DOHH2 (cell line): ENCODE results near the gene VPS33B.
"Not testable (repeated sequence)": the region's sequence is repeated elsewhere in the genome, so short reads cannot be mapped to it uniquely, and the experiment has no call there.

Experiments used
- H3F3A ChIP-seq: fragments of 200-600 bp; sonication (generic), shearing (Covaris generic); 2 replicates; pipeline ENCODE4 v1.6.0; 2016; ENCODE audit warnings: antibody characterized with exemption, mild to moderate bottlenecking; ENCODE audit not compliant: control insufficient read depth, insufficient read depth
- H3K27ac ChIP-seq: fragments of 200-600 bp; sonication (generic); 2 replicates; pipeline ENCODE4 v1.5.1; 2014; ENCODE audit warnings: low read depth, mild to moderate bottlenecking, low read length, moderate library complexity
- H3K27me3 ChIP-seq: fragments of 200-600 bp; sonication (generic); 2 replicates; pipeline ENCODE4 v1.6.1; 2014; ENCODE audit warnings: mild to moderate bottlenecking, low read length, mixed read lengths; ENCODE audit not compliant: control insufficient read depth
- H3K36me3 ChIP-seq: fragments of 200-600 bp; sonication (generic); 2 replicates; pipeline ENCODE4 v1.6.1; 2014; ENCODE audit warnings: mild to moderate bottlenecking, low read length, moderate library complexity, mixed read lengths; ENCODE audit not compliant: control insufficient read depth
- H3K4me1 ChIP-seq: fragments of 200-600 bp; sonication (generic); 2 replicates; pipeline ENCODE4 v1.6.1; 2014; ENCODE audit warnings: mild to moderate bottlenecking, low read length, mixed read lengths; ENCODE audit not compliant: control insufficient read depth
- H3K4me2 ChIP-seq: fragments of 200-600 bp; sonication (generic); 2 replicates; pipeline ENCODE4 v1.6.0; 2014; ENCODE audit warnings: mild to moderate bottlenecking, low read length, moderate library complexity
- H3K4me3 ChIP-seq: fragments of 200-600 bp; sonication (generic); 2 replicates; pipeline ENCODE4 v1.5.1; 2014; ENCODE audit warnings: mild to moderate bottlenecking, low read length, mixed read lengths
- H3K79me2 ChIP-seq: fragments of 200-600 bp; sonication (generic); 2 replicates; pipeline ENCODE4 v1.6.1; 2014; ENCODE audit warnings: mild to moderate bottlenecking, low read length, mixed read lengths; ENCODE audit not compliant: control insufficient read depth
- H3K9me2 ChIP-seq: fragments of 200-600 bp; sonication (generic); replicated peaks from 2 replicates; pipeline ENCODE4 v1.6.1; 2014; ENCODE audit warnings: mild to moderate bottlenecking, low read length, mixed read lengths; ENCODE audit not compliant: control insufficient read depth
- H3K9me3 ChIP-seq: fragments of 200-600 bp; sonication (generic); 2 replicates; pipeline ENCODE4 v1.6.1; 2014; ENCODE audit warnings: antibody characterized with exemption, low read length, mixed read lengths; ENCODE audit not compliant: control insufficient read depth, insufficient read depth
- H4K20me1 ChIP-seq: fragments of 200-600 bp; sonication (generic); 2 replicates; pipeline ENCODE4 v1.6.0; 2014; ENCODE audit warnings: low read depth, mild to moderate bottlenecking, antibody characterized with exemption, low read length, moderate library complexity; ENCODE audit not compliant: control insufficient read depth, insufficient read depth
- EZH2phosphoT487 ChIP-seq: fragments of 200-600 bp; sonication (generic); IDR thresholded peaks from 2 replicates; pipeline ENCODE4 v1.6.1; 2017; ENCODE audit warnings: borderline replicate concordance, mild to moderate bottlenecking, antibody characterized with exemption, low read length, moderate library complexity, mixed read lengths
- TF ChIP-seq, protein P1 (sequence below): fragments of 200-600 bp; sonication (generic); IDR thresholded peaks from one replicate; pipeline ENCODE4 v1.5.1; 2014; ENCODE audit warnings: antibody characterized with exemption, mild to moderate bottlenecking, low read depth, low read length; ENCODE audit not compliant: poor library complexity, severe bottlenecking

VPS33B gene

DNA sequence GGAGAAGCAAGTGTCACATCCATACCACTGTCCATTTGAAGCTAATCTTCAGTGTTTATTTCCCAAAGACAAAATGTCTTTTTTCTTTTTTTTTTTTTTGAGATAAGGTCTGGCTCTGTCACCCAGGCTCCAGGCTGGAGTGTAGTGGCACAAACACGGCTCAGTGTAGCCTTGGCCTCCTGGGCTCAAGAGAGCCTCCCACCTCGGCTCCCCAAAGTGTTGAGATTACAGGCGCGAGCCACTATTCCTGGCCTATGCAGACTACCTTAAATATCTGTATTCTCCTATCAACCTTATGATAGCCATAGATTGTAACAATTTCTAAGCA lies 27.7 kb upstream of the VPS33B start:
- H3K4me2 ChIP-seq: no peak overlapping the region
- no peaks in the 10 kb centered on the region for H4K20me1 ChIP-seq
- no peaks in the 10 kb centered on the region for H3K9me2 ChIP-seq
- peaks cover 28% of the 10 kb centered on the region for H3K27me3 ChIP-seq
- peaks cover 17% of the 10 kb centered on the region for H3K4me1 ChIP-seq
- no peaks in the 10 kb centered on the region for H3K9me3 ChIP-seq
- H3F3A ChIP-seq: peaks cover 3% of the 10 kb centered on the region; the same call in 1 of the 2 replicates
- no peak overlapping the region for H3K27ac ChIP-seq
- H3K36me3 ChIP-seq: no peaks in the 10 kb centered on the region
- no peak for TF ChIP-seq EZH2phosphoT487
- TF ChIP-seq, protein P1, sequence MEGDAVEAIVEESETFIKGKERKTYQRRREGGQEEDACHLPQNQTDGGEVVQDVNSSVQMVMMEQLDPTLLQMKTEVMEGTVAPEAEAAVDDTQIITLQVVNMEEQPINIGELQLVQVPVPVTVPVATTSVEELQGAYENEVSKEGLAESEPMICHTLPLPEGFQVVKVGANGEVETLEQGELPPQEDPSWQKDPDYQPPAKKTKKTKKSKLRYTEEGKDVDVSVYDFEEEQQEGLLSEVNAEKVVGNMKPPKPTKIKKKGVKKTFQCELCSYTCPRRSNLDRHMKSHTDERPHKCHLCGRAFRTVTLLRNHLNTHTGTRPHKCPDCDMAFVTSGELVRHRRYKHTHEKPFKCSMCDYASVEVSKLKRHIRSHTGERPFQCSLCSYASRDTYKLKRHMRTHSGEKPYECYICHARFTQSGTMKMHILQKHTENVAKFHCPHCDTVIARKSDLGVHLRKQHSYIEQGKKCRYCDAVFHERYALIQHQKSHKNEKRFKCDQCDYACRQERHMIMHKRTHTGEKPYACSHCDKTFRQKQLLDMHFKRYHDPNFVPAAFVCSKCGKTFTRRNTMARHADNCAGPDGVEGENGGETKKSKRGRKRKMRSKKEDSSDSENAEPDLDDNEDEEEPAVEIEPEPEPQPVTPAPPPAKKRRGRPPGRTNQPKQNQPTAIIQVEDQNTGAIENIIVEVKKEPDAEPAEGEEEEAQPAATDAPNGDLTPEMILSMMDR: no peak
- H3K79me2 ChIP-seq: no peaks in the 10 kb centered on the region
- no peak overlapping the region for H3K4me3 ChIP-seq

DNA sequence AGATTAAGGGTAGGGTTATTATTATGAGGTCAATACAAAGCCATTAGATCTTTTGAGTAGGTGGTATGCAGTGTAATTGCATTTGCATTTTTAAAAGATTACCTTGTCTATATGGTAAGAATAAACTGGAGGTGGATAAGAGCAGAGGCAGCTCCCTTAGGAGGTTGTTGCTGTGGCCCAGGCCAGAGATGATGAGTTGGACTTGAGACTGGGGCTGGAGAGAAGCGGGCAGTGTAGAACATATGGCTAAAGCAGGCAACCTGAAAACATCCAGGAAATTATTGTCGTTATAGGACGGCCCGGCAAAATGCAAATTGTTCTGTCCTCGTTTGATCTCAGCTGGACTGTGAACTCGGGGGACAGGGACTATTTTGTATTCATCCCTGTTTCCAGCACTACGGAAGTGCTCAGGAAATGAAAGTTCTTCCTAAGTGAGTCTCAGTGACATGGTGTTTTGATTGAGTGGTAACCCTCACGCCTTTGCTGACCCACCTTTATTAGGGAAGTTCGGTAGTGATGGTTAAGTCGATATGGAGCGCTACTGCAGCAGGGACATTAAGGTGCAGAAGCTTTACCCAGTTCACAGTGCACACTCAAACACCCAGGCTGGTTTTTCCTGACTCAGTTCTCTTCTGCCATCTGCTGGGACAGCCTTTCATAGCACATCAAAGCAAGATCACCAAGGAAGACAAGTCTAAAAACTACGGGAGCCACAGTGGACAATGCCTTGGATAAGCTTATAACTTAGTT lies 27.2 kb upstream of the VPS33B start:
- Histone ChIP-seq H3K4me2 (no peak overlapping the region), H3K27ac (no peak overlapping the region), H3K4me3 (no peak overlapping the region), H3K9me2 (no peaks in the 10 kb centered on the region), H3K9me3 (no peaks in the 10 kb centered on the region), H4K20me1 (no peaks in the 10 kb centered on the region), H3F3A (peaks cover 3% of the 10 kb centered on the region; the same call in 1 of the 2 replicates), H3K79me2 (no peaks in the 10 kb centered on the region), H3K4me1 (peaks cover 13% of the 10 kb centered on the region), H3K27me3 (peaks cover 24% of the 10 kb centered on the region), H3K36me3 (no peaks in the 10 kb centered on the region)
- TF ChIP-seq, protein P1: peak; percentile 57
- no peak for TF ChIP-seq EZH2phosphoT487

GRCh38 chr15:91047545-91048199 lies 25.3 kb upstream of the VPS33B start:
- H3K4me3 ChIP-seq: no peak overlapping the region

DNA sequence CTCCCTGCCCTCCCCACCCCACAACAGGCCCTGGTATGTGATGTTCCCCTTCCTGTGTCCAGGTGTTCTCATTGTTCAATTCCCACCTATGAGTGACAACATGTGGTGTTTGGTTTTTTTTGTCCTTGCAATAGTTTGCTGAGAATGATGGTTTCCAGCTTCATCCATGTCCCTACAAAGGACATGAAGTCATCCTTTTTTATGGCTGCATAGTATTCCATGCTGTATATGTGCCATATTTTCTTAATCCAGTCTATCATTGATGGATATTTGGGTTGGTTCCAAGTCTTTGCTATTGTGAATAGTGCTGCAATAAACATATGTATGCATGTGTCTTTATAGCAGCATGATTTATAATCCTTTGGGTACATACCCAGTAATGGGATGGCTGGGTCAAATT lies 23.7 kb upstream of the VPS33B start:
- not testable (repeated sequence) for H3K79me2 ChIP-seq, H4K20me1 ChIP-seq, H3K4me2 ChIP-seq, H3K27ac ChIP-seq, H3K4me3 ChIP-seq, H3K36me3 ChIP-seq, H3K9me2 ChIP-seq, H3F3A ChIP-seq, H3K9me3 ChIP-seq
- peaks cover 12% of the 10 kb centered on the region for H3K27me3 ChIP-seq
- H3K4me1 ChIP-seq: peaks cover 13% of the 10 kb centered on the region

More at GRCh38 chr15:91047545-91048199, 25.3 kb upstream of the VPS33B start:
- Histone ChIP-seq H3K9me2 (no peaks in the 10 kb centered on the region), H3K27me3 (peaks cover 16% of the 10 kb centered on the region), H3K36me3 (no peaks in the 10 kb centered on the region), H3K4me2 (no peak overlapping the region), H3F3A (peaks cover 3% of the 10 kb centered on the region; the same call in 1 of the 2 replicates), H3K9me3 (no peaks in the 10 kb centered on the region), H3K4me1 (peaks cover 13% of the 10 kb centered on the region), H3K79me2 (no peaks in the 10 kb centered on the region), H4K20me1 (no peaks in the 10 kb centered on the region), H3K27ac (no peak overlapping the region)
- TF ChIP-seq, protein P1: no peak
- TF ChIP-seq EZH2phosphoT487: no peak
